ENCODE results near the gene TBC1D23.
"Not testable (repeated sequence)": the region's sequence is repeated elsewhere in the genome, so short reads cannot be mapped to it uniquely, and the experiment has no call there.

- TF ChIP-seq, protein P1, sequence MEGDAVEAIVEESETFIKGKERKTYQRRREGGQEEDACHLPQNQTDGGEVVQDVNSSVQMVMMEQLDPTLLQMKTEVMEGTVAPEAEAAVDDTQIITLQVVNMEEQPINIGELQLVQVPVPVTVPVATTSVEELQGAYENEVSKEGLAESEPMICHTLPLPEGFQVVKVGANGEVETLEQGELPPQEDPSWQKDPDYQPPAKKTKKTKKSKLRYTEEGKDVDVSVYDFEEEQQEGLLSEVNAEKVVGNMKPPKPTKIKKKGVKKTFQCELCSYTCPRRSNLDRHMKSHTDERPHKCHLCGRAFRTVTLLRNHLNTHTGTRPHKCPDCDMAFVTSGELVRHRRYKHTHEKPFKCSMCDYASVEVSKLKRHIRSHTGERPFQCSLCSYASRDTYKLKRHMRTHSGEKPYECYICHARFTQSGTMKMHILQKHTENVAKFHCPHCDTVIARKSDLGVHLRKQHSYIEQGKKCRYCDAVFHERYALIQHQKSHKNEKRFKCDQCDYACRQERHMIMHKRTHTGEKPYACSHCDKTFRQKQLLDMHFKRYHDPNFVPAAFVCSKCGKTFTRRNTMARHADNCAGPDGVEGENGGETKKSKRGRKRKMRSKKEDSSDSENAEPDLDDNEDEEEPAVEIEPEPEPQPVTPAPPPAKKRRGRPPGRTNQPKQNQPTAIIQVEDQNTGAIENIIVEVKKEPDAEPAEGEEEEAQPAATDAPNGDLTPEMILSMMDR (IDR thresholded peaks at IDR 0.05) = not testable (repeated sequence)
- TF ChIP-seq POLR2A, EP300 (IDR thresholded peaks at IDR 0.05): not testable (repeated sequence)
Observed at GRCh38 chr3:100327377-100327776, 66.6 kb downstream of the TBC1D23 start.
